ENCODE data around the gene CLDND1.

DNA sequence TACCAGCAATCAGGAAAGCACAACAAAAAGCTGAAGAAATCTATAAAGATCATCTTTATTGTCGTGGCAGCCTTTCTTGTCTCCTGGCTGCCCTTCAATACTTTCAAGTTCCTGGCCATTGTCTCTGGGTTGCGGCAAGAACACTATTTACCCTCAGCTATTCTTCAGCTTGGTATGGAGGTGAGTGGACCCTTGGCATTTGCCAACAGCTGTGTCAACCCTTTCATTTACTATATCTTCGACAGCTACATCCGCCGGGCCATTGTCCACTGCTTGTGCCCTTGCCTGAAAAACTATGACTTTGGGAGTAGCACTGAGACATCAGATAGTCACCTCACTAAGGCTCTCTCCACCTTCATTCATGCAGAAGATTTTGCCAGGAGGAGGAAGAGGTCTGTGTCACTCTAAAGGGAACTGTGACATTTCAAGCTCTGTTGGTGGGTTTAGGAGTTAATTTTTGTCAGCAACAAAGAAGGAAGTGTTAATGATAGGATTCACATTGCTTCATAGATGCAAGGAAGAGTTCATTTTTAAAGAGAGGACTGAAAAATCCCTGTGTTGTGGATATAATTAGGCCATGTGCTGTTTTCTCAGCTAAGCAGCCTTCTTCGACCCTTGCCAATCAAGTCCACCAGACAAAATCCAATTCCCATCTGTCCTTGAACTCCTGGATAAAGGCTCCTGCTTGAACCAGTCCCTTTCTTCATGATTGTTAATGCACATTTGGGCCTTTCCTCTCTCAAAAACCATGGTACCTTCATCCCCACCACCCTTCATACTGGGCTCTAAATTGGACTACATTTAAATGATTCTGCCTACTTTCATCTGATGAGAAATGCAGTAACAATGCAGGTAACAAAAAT lies 10.2 kb upstream of the CLDND1 start:
- TF ChIP-seq, protein P1, sequence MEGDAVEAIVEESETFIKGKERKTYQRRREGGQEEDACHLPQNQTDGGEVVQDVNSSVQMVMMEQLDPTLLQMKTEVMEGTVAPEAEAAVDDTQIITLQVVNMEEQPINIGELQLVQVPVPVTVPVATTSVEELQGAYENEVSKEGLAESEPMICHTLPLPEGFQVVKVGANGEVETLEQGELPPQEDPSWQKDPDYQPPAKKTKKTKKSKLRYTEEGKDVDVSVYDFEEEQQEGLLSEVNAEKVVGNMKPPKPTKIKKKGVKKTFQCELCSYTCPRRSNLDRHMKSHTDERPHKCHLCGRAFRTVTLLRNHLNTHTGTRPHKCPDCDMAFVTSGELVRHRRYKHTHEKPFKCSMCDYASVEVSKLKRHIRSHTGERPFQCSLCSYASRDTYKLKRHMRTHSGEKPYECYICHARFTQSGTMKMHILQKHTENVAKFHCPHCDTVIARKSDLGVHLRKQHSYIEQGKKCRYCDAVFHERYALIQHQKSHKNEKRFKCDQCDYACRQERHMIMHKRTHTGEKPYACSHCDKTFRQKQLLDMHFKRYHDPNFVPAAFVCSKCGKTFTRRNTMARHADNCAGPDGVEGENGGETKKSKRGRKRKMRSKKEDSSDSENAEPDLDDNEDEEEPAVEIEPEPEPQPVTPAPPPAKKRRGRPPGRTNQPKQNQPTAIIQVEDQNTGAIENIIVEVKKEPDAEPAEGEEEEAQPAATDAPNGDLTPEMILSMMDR (conservative IDR thresholded peaks at IDR 0.05; ENCODE audit: low read length), result no peak
- TF ChIP-seq EZH2phosphoT487 (IDR thresholded peaks at IDR 0.05; ENCODE audit: borderline replicate concordance, low read depth, low read length), result no peak
